A549 (cell line): ENCODE measurements around the gene SLC22A9. TPM values are rescaled to one million over a fixed set of nuclear protein-coding genes. Genes with fewer than 3 reads are reported as not detected.
"Not testable (repeated sequence)": the region's sequence is repeated elsewhere in the genome, so short reads cannot be mapped to it uniquely, and the experiment has no call there.

ENCODE experiments used
- ATAC-seq, 2 experiments: fragments of 200-7000 bp in 1 of 2; fragments of >200 bp in 1 of 2; cut with Nextera tagmentation in 1 of 2; cut with Tn5 transposase in 1 of 2; 3 replicates each; pipeline versions ENCODE4 v1.8.0 to v1.9.1; 2018 to 2020; ENCODE audit warnings: mild to moderate bottlenecking in 1 of 2, moderate library complexity in 1 of 2
- CTCF ChIA-PET: fragments of 300-600 bp; sonication (Branson Sonifier 250); formaldehyde crosslinking; extraction: SDS; loops from one replicate; lab custom pipeline; 2021; ENCODE audit warnings: antibody characterized with exemption, inconsistent platforms; lab: Yijun Ruan, JAX
- POLR2A ChIA-PET: fragments of 350-600 bp; formaldehyde crosslinking; extraction: SDS; loops from one replicate; lab custom pipeline; 2021; ENCODE audit warnings: antibody characterized with exemption, inconsistent platforms; lab: Yijun Ruan, JAX
- DNase-seq, 2 experiments: peaks; one replicate each; pipeline versions ENCODE4 v3.0.0 to v3.0.0-alpha.2; 2011 to 2016; ENCODE audit warnings: low read depth in 1 of 2, low spot score in 1 of 2
- FAIRE-seq: peaks from 2 replicates; lab custom pipeline; 2011; peaks lifted over from hg19 to GRCh38; lab: Jason Lieb, UNC
- H3K27ac ChIP-seq, 2 experiments: fragments of >200 bp; sonication (Bioruptor Twin); formaldehyde crosslinking; 3 replicates each; pipeline ENCODE4 v1.5.1; 2016 to 2017
- H3K4me1 ChIP-seq: fragments of >200 bp; sonication (Bioruptor Twin); formaldehyde crosslinking; 3 replicates; pipeline ENCODE4 v1.6.1; 2016
- H3K4me2 ChIP-seq: fragments of >200 bp; sonication (Bioruptor Twin); formaldehyde crosslinking; 3 replicates; pipeline ENCODE4 v1.6.1; 2016
- H3K4me3 ChIP-seq: fragments of >200 bp; sonication (Bioruptor Twin); formaldehyde crosslinking; 3 replicates; pipeline ENCODE4 v1.5.1; 2016
- H3K9me3 ChIP-seq: fragments of >200 bp; sonication (Bioruptor Twin); formaldehyde crosslinking; 3 replicates; pipeline ENCODE4 v1.6.1; 2016
- CBX2 ChIP-seq: fragments of 200-600 bp; sonication (generic); IDR thresholded peaks from 2 replicates; pipeline ENCODE4 v1.6.1; 2016; ENCODE audit warnings: low read depth, mild to moderate bottlenecking, borderline replicate concordance
- EHF ChIP-seq: fragments of 250-450 bp; sonication (Bioruptor Pico); IDR thresholded peaks from 2 replicates; pipeline ENCODE4 v1.5.0; 2020; ENCODE audit warnings: mild to moderate bottlenecking
- EP300 ChIP-seq, 2 experiments: fragments of >200 bp; sonication (Bioruptor Twin); formaldehyde crosslinking; IDR thresholded peaks; 2 replicates in 1 of 2; 3 replicates in 1 of 2; pipeline ENCODE4 v1.6.1; 2016 to 2017
- ESRRA ChIP-seq: fragments of 150-350 bp; IDR thresholded peaks from 2 replicates; pipeline ENCODE4 v1.6.1; 2014; ENCODE audit warnings: mild to moderate bottlenecking, low read length, borderline replicate concordance
- FOSB ChIP-seq: fragments of 250-450 bp; sonication (Bioruptor Pico); IDR thresholded peaks from 2 replicates; pipeline ENCODE4 v1.5.0; 2020; ENCODE audit warnings: mild to moderate bottlenecking, moderate library complexity
- GATA3 ChIP-seq: IDR thresholded peaks from 2 replicates; pipeline ENCODE4 v1.6.1; 2012; ENCODE audit warnings: borderline replicate concordance
- MAZ ChIP-seq: fragments of 150-350 bp; IDR thresholded peaks from 2 replicates; pipeline ENCODE4 v1.6.1; 2014; ENCODE audit warnings: antibody characterized with exemption, low read depth, low read length, borderline replicate concordance
- NPAS2 ChIP-seq: fragments of 250-450 bp; sonication (Bioruptor Pico); IDR thresholded peaks from 2 replicates; pipeline ENCODE4 v1.8.0; 2022; ENCODE audit warnings: mild to moderate bottlenecking, moderate library complexity, borderline replicate concordance
- POLR2AphosphoS2 ChIP-seq: conservative IDR thresholded peaks from 2 replicates; pipeline ENCODE4 v1.6.1; 2012; ENCODE audit warnings: low read length, improper control_type of control experiment, inconsistent platforms
- RAD21 ChIP-seq, 2 experiments: fragments of >200 bp in 1 of 2; sonication (Bioruptor Twin) in 1 of 2; formaldehyde crosslinking in 1 of 2; IDR thresholded peaks in 1 of 2; conservative IDR thresholded peaks in 1 of 2; 2 replicates in 1 of 2; 3 replicates in 1 of 2; pipeline ENCODE4 v1.6.1; 2012 to 2018; ENCODE audit warnings: inconsistent platforms in 1 of 2
- RARB ChIP-seq: fragments of 250-450 bp; sonication (Bioruptor Pico); IDR thresholded peaks from 2 replicates; pipeline ENCODE4 v1.8.0; 2021; ENCODE audit warnings: mild to moderate bottlenecking, moderate library complexity
- REST ChIP-seq: fragments of 200-600 bp; sonication (generic); IDR thresholded peaks from 2 replicates; pipeline ENCODE4 v1.6.1; 2016; ENCODE audit warnings: antibody characterized with exemption, mild to moderate bottlenecking, moderate library complexity
- USF2 ChIP-seq: fragments of 450-650 bp; IDR thresholded peaks from 2 replicates; pipeline ENCODE4 v1.6.1; 2014; ENCODE audit warnings: antibody characterized with exemption
- ZSCAN20 ChIP-seq: fragments of 250-450 bp; sonication (Bioruptor Pico); IDR thresholded peaks from 2 replicates; pipeline ENCODE4 v1.8.0; 2022; ENCODE audit warnings: mild to moderate bottlenecking, moderate library complexity
- WGBS: methylation state at CpG from one replicate; pipeline ENCODE4 v1.1.6; 2017; ENCODE audit errors: missing lambda C conversion rate; 5-methylcytosine and 5-hydroxymethylcytosine counted together
- polyA minus RNA-seq: library from RNA; depleted of rRNA, polyadenylated mRNA; stranded (reverse); fragments of >200 nt; gene quantifications from 2 replicates; pipeline ENCODE4 v1.2.3, GENCODE V29; 2011; rRNA and poly(A)+ RNA removed
- polyA plus RNA-seq, 4 experiments: library from polyadenylated mRNA; depleted of rRNA in 3 of 4; stranded (reverse); fragments of >200 nt; fragmentation: RNase III in 1 of 4; extraction: RNeasy Plus Mini Kit Qiagen cat#74134 plus additional on column Dnase treatment in 1 of 4; gene quantifications; 2 replicates in 3 of 4; 3 replicates in 1 of 4; pipeline ENCODE4 v1.2.3, GENCODE V29; 2011 to 2017

The SLC22A9 gene
- not detected in 2 replicates for polyA plus RNA-seq (2011; rRNA removed)
- polyA plus RNA-seq (2012; cell fraction: cytosol; rRNA removed) = not detected in 2 replicates
- not detected in 2 replicates for polyA plus RNA-seq (2012; cell fraction: nucleus; rRNA removed)
- polyA plus RNA-seq (2017; fragmentation: RNase III; extraction: RNeasy Plus Mini Kit Qiagen cat#74134 plus additional on column Dnase treatment) = not detected in 3 replicates
- polyA minus RNA-seq = not detected in 2 replicates

- no peak for DNase-seq
Observed at GRCh38 chr11:63369165-63369970, at the start of gene SLC22A9. Gene SLC22A9, plus strand, starts transcription at chr11:63369785. Its CDS starts 272 bp downstream, at chr11:63370057.

GRCh38 chr11:63321723-63322122 is 47.9 kb upstream of the SLC22A9 start:
- Histone ChIP-seq H3K27ac (no peak overlapping the region), H3K4me2 (no peak overlapping the region), H3K9me3 (peaks cover 14% of the 10 kb centered on the region)
- POLR2A ChIA-PET = no interaction called here
- no peak for FAIRE-seq
- TF ChIP-seq RARB (no peak), ZSCAN20 (no peak), MAZ (no peak)
- TF ChIP-seq, all 56 proteins: peak for 0
- CTCF ChIA-PET = no interaction called here
- no peak for DNase-seq
- ATAC-seq = no peak
- Histone ChIP-seq H3K4me1 (no peaks in the 10 kb centered on the region), H3K4me3 (no peak overlapping the region)

More at GRCh38 chr11:63369165-63369970, at the start of gene SLC22A9:
- Histone ChIP-seq H3K27ac (no peak within 1 kb of the TSS), H3K4me1 (no peaks in the 10 kb centered on the region), H3K4me2 (no peak within 1 kb of the TSS), H3K9me3 (no peaks in the 10 kb centered on the region), H3K4me3 (no peak within 1 kb of the TSS)
- ATAC-seq (no peak), FAIRE-seq (no peak)
- POLR2A ChIA-PET = no interaction called here
- CTCF ChIA-PET = interaction anchor here (0.6 kb wide), 1 partner anchor 13 kb away, joined by 5 read pairs; no protein-coding TSS in a partner anchor
- WGBS = 12% methylated on average over 10 of the region's 10 CpGs
- TF ChIP-seq EHF (no peak), FOSB (CRISPR knock-in tag) (no peak), NPAS2 (CRISPR knock-in tag) (no peak), CBX2 (no peak), EP300 (IDR thresholded peaks at IDR 0.05) (no peak), POLR2AphosphoS2 (no peak), RAD21 (conservative IDR thresholded peaks at IDR 0.05 in 1 of 2, IDR thresholded peaks at IDR 0.05 in 1 of 2) (no peak), ZSCAN20 (no peak), GATA3 (no peak), REST (no peak), USF2 (no peak), ESRRA (no peak)
- TF ChIP-seq, all 56 proteins: peak for 0

- CTCF ChIA-PET, FAIRE-seq, H3K9me3 ChIP-seq, H3K4me1 ChIP-seq, POLR2A ChIA-PET, DNase-seq, H3K4me2 ChIP-seq, H3K27ac ChIP-seq, ATAC-seq, H3K4me3 ChIP-seq: not testable (repeated sequence)
- WGBS = 2% methylated on average over 3 of the region's 3 CpGs
Observed at GRCh38 chr11:63335089-63335488, 34.5 kb upstream of the SLC22A9 start.
